ENCODE measurements around the gene KIAA1671.

DNA sequence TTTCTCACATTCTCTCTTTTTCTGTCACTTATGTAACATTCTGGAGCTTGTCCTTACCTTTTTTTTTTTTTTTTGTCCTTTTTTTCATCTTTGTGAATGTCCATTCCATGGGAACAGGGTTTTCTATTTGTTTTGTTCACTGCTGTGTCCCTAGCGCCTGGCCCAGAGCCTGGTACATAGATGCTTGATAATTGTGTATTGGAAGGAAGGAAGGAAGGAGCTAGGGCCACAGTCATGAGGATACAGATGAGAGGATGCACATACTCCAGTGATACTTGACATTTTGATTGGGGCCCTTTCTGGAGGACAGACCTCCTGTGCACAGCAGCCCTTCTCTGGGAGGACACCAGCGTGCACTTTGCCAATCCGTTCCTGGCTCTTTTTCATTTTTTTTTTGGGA, 68.9 kb downstream of the KIAA1671 start:
- TF ChIP-seq FOXP2 (optimal IDR thresholded peaks at IDR 0.05; ENCODE audit: borderline replicate concordance, extremely low read depth, extremely low read length, insufficient read depth) (no peak), POLR2AphosphoS5 (IDR thresholded peaks at IDR 0.05; ENCODE audit: low read depth, low read length) (no peak), TAF1 (IDR thresholded peaks at IDR 0.05; ENCODE audit: borderline replicate concordance, insufficient read depth, low read length) (no peak), SIN3A (IDR thresholded peaks at IDR 0.05; ENCODE audit: borderline replicate concordance, insufficient read depth, low read length) (no peak)
- TF ChIP-seq, protein P1, sequence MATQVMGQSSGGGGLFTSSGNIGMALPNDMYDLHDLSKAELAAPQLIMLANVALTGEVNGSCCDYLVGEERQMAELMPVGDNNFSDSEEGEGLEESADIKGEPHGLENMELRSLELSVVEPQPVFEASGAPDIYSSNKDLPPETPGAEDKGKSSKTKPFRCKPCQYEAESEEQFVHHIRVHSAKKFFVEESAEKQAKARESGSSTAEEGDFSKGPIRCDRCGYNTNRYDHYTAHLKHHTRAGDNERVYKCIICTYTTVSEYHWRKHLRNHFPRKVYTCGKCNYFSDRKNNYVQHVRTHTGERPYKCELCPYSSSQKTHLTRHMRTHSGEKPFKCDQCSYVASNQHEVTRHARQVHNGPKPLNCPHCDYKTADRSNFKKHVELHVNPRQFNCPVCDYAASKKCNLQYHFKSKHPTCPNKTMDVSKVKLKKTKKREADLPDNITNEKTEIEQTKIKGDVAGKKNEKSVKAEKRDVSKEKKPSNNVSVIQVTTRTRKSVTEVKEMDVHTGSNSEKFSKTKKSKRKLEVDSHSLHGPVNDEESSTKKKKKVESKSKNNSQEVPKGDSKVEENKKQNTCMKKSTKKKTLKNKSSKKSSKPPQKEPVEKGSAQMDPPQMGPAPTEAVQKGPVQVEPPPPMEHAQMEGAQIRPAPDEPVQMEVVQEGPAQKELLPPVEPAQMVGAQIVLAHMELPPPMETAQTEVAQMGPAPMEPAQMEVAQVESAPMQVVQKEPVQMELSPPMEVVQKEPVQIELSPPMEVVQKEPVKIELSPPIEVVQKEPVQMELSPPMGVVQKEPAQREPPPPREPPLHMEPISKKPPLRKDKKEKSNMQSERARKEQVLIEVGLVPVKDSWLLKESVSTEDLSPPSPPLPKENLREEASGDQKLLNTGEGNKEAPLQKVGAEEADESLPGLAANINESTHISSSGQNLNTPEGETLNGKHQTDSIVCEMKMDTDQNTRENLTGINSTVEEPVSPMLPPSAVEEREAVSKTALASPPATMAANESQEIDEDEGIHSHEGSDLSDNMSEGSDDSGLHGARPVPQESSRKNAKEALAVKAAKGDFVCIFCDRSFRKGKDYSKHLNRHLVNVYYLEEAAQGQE (IDR thresholded peaks at IDR 0.05; ENCODE audit: insufficient read depth in 1 of 2, low read depth in 2 of 2, low read length in 2 of 2), result no peak

Data from PFSK-1 (cell line).